DOHH2 (cell line): ENCODE results near the gene SLC8A1.

Experiments
- H3F3A ChIP-seq: fragments of 200-600 bp; sonication (generic), shearing (Covaris generic); 2 replicates; pipeline ENCODE4 v1.6.0; 2016; ENCODE audit warnings: antibody characterized with exemption, mild to moderate bottlenecking; ENCODE audit not compliant: control insufficient read depth, insufficient read depth
- H3K27ac ChIP-seq: fragments of 200-600 bp; sonication (generic); 2 replicates; pipeline ENCODE4 v1.5.1; 2014; ENCODE audit warnings: low read depth, mild to moderate bottlenecking, low read length, moderate library complexity
- H3K27me3 ChIP-seq: fragments of 200-600 bp; sonication (generic); 2 replicates; pipeline ENCODE4 v1.6.1; 2014; ENCODE audit warnings: mild to moderate bottlenecking, low read length, mixed read lengths; ENCODE audit not compliant: control insufficient read depth
- H3K36me3 ChIP-seq: fragments of 200-600 bp; sonication (generic); 2 replicates; pipeline ENCODE4 v1.6.1; 2014; ENCODE audit warnings: mild to moderate bottlenecking, low read length, moderate library complexity, mixed read lengths; ENCODE audit not compliant: control insufficient read depth
- H3K4me1 ChIP-seq: fragments of 200-600 bp; sonication (generic); 2 replicates; pipeline ENCODE4 v1.6.1; 2014; ENCODE audit warnings: mild to moderate bottlenecking, low read length, mixed read lengths; ENCODE audit not compliant: control insufficient read depth
- H3K4me2 ChIP-seq: fragments of 200-600 bp; sonication (generic); 2 replicates; pipeline ENCODE4 v1.6.0; 2014; ENCODE audit warnings: mild to moderate bottlenecking, low read length, moderate library complexity
- H3K4me3 ChIP-seq: fragments of 200-600 bp; sonication (generic); 2 replicates; pipeline ENCODE4 v1.5.1; 2014; ENCODE audit warnings: mild to moderate bottlenecking, low read length, mixed read lengths
- H3K79me2 ChIP-seq: fragments of 200-600 bp; sonication (generic); 2 replicates; pipeline ENCODE4 v1.6.1; 2014; ENCODE audit warnings: mild to moderate bottlenecking, low read length, mixed read lengths; ENCODE audit not compliant: control insufficient read depth
- H3K9me2 ChIP-seq: fragments of 200-600 bp; sonication (generic); replicated peaks from 2 replicates; pipeline ENCODE4 v1.6.1; 2014; ENCODE audit warnings: mild to moderate bottlenecking, low read length, mixed read lengths; ENCODE audit not compliant: control insufficient read depth
- H3K9me3 ChIP-seq: fragments of 200-600 bp; sonication (generic); 2 replicates; pipeline ENCODE4 v1.6.1; 2014; ENCODE audit warnings: antibody characterized with exemption, low read length, mixed read lengths; ENCODE audit not compliant: control insufficient read depth, insufficient read depth
- H4K20me1 ChIP-seq: fragments of 200-600 bp; sonication (generic); 2 replicates; pipeline ENCODE4 v1.6.0; 2014; ENCODE audit warnings: low read depth, mild to moderate bottlenecking, antibody characterized with exemption, low read length, moderate library complexity; ENCODE audit not compliant: control insufficient read depth, insufficient read depth
- EZH2phosphoT487 ChIP-seq: fragments of 200-600 bp; sonication (generic); IDR thresholded peaks from 2 replicates; pipeline ENCODE4 v1.6.1; 2017; ENCODE audit warnings: borderline replicate concordance, mild to moderate bottlenecking, antibody characterized with exemption, low read length, moderate library complexity, mixed read lengths
- TF ChIP-seq, protein P1 (sequence below): fragments of 200-600 bp; sonication (generic); IDR thresholded peaks from one replicate; pipeline ENCODE4 v1.5.1; 2014; ENCODE audit warnings: antibody characterized with exemption, mild to moderate bottlenecking, low read depth, low read length; ENCODE audit not compliant: poor library complexity, severe bottlenecking

SLC8A1 gene

GRCh38 chr2:40148334-40148733 is 303.6 kb downstream of the SLC8A1 start:
- H3K9me2 ChIP-seq = no peaks in the 10 kb centered on the region
- H3K4me3 ChIP-seq = no peak overlapping the region
- no peaks in the 10 kb centered on the region for H4K20me1 ChIP-seq
- H3K27ac ChIP-seq = no peak overlapping the region
- no peaks in the 10 kb centered on the region for H3K4me1 ChIP-seq
- TF ChIP-seq, protein P1, sequence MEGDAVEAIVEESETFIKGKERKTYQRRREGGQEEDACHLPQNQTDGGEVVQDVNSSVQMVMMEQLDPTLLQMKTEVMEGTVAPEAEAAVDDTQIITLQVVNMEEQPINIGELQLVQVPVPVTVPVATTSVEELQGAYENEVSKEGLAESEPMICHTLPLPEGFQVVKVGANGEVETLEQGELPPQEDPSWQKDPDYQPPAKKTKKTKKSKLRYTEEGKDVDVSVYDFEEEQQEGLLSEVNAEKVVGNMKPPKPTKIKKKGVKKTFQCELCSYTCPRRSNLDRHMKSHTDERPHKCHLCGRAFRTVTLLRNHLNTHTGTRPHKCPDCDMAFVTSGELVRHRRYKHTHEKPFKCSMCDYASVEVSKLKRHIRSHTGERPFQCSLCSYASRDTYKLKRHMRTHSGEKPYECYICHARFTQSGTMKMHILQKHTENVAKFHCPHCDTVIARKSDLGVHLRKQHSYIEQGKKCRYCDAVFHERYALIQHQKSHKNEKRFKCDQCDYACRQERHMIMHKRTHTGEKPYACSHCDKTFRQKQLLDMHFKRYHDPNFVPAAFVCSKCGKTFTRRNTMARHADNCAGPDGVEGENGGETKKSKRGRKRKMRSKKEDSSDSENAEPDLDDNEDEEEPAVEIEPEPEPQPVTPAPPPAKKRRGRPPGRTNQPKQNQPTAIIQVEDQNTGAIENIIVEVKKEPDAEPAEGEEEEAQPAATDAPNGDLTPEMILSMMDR = no peak
- TF ChIP-seq EZH2phosphoT487 = no peak
- H3K27me3 ChIP-seq = no peaks in the 10 kb centered on the region
- H3K4me2 ChIP-seq = no peak overlapping the region
- H3F3A ChIP-seq = no peaks in the 10 kb centered on the region
- H3K9me3 ChIP-seq = no peaks in the 10 kb centered on the region
- peaks cover 4% of the 10 kb centered on the region; the same call in 1 of the 2 replicates for H3K36me3 ChIP-seq
- H3K79me2 ChIP-seq = no peaks in the 10 kb centered on the region

DNA sequence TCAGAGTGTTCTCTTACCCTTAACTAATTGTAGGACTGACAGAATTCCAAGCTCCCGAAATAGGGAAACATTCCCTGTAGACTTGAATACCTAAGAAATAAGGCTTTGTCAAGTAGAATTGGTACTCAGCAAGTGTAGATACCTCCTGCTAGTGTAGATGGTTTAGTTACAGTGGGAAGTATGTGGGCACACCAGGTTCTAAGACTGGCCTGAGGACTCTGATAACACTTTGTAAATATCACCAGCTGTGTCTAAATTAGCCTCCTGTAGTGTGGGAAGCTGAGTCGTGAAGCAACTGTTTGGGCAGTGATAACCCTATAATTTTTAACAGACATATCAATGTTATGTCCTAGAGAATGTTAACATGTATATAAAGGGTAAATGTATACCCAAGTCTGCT is 304.5 kb downstream of the SLC8A1 start:
- Histone ChIP-seq H3K27ac (no peak overlapping the region), H3K4me2 (no peak overlapping the region), H3K9me2 (no peaks in the 10 kb centered on the region), H3K9me3 (no peaks in the 10 kb centered on the region), H3K4me1 (no peaks in the 10 kb centered on the region), H3K36me3 (peaks cover 4% of the 10 kb centered on the region; the same call in 1 of the 2 replicates), H3F3A (no peaks in the 10 kb centered on the region), H3K4me3 (no peak overlapping the region), H3K79me2 (no peaks in the 10 kb centered on the region), H4K20me1 (no peaks in the 10 kb centered on the region), H3K27me3 (no peaks in the 10 kb centered on the region)
- TF ChIP-seq, protein P1 = no peak
- TF ChIP-seq EZH2phosphoT487 = no peak

DNA sequence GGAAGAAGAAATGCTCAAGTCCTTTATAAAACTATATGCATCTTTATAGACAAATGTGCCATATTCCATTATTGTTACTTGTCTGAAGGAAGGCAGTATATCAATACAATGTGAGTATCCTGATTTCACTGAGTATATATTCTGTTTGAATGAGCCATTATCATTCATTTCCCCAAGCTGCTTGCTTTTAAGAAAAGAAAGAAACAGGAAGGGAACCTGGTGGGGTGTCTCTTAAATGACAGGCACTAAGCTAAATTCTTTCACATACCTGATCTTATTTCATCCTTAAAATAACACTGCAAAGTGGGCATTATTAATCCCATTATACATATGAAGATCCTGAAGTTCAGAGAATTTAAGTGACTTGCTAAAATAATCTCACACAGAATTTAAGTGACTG is 307.9 kb downstream of the SLC8A1 start:
- Histone ChIP-seq H4K20me1 (no peaks in the 10 kb centered on the region), H3F3A (no peaks in the 10 kb centered on the region), H3K27ac (no peak overlapping the region), H3K9me2 (no peaks in the 10 kb centered on the region), H3K36me3 (peaks cover 4% of the 10 kb centered on the region), H3K4me3 (no peak overlapping the region), H3K9me3 (no peaks in the 10 kb centered on the region), H3K4me2 (no peak overlapping the region), H3K27me3 (no peaks in the 10 kb centered on the region), H3K79me2 (no peaks in the 10 kb centered on the region), H3K4me1 (no peaks in the 10 kb centered on the region)
- TF ChIP-seq, protein P1 = no peak

DNA sequence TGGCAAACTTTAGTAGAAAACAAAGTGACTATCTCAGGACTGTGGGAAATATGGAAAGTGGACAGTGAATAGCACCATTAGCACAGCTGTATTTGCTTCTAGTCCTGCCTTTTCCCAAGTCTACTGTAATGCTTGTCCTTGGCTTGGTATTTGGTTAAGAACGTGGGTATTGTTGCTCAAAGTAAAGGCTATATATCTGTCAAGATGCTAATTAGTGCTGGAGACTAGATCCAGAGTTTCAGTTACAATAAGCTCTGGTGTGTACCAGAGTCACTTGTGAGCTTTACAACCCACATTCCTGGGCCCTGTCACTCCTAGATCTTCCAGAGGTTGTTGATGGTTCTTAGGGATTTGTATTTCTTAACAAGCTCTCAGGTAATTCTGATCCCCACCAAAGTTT is 313.6 kb downstream of the SLC8A1 start:
- TF ChIP-seq EZH2phosphoT487 = no peak
- TF ChIP-seq, protein P1 = no peak
- H3K27me3 ChIP-seq = no peaks in the 10 kb centered on the region
- no peaks in the 10 kb centered on the region for H3K9me2 ChIP-seq
- no peaks in the 10 kb centered on the region for H3F3A ChIP-seq
- no peak overlapping the region for H3K4me3 ChIP-seq
- no peak overlapping the region for H3K4me2 ChIP-seq
- no peak overlapping the region for H3K27ac ChIP-seq
- H3K79me2 ChIP-seq = no peaks in the 10 kb centered on the region
- H3K9me3 ChIP-seq = no peaks in the 10 kb centered on the region
- H3K36me3 ChIP-seq = peaks cover 12% of the 10 kb centered on the region
- H4K20me1 ChIP-seq = no peaks in the 10 kb centered on the region
- H3K4me1 ChIP-seq = no peaks in the 10 kb centered on the region
